ENCODE measurements around the gene MSLN.

- TF ChIP-seq, protein P1, sequence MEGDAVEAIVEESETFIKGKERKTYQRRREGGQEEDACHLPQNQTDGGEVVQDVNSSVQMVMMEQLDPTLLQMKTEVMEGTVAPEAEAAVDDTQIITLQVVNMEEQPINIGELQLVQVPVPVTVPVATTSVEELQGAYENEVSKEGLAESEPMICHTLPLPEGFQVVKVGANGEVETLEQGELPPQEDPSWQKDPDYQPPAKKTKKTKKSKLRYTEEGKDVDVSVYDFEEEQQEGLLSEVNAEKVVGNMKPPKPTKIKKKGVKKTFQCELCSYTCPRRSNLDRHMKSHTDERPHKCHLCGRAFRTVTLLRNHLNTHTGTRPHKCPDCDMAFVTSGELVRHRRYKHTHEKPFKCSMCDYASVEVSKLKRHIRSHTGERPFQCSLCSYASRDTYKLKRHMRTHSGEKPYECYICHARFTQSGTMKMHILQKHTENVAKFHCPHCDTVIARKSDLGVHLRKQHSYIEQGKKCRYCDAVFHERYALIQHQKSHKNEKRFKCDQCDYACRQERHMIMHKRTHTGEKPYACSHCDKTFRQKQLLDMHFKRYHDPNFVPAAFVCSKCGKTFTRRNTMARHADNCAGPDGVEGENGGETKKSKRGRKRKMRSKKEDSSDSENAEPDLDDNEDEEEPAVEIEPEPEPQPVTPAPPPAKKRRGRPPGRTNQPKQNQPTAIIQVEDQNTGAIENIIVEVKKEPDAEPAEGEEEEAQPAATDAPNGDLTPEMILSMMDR (IDR thresholded peaks at IDR 0.05): peak; percentile 85 to 92 (median 91)
- no peak for TF ChIP-seq POLR2A (IDR thresholded peaks at IDR 0.05)
- TF ChIP-seq POLR2AphosphoS5 (IDR thresholded peaks at IDR 0.05): peak; percentile 6
These were observed 48.8 kb upstream of the MSLN start for GRCh38 chr16:711548-712320.
